Stimulated activated CD4-positive, alpha-beta T cell treated with anti-CD3 and anti-CD28 coated beads, Interleukin-2, amount 100 ng/mL, for 24 hours (primary cell): ENCODE measurements around the gene CD79A.

Experiments used
- DNase-seq, 2 donors: peaks; one replicate each; pipeline ENCODE4 v3.0.0-alpha.2; 2020

CD79A gene

DNA sequence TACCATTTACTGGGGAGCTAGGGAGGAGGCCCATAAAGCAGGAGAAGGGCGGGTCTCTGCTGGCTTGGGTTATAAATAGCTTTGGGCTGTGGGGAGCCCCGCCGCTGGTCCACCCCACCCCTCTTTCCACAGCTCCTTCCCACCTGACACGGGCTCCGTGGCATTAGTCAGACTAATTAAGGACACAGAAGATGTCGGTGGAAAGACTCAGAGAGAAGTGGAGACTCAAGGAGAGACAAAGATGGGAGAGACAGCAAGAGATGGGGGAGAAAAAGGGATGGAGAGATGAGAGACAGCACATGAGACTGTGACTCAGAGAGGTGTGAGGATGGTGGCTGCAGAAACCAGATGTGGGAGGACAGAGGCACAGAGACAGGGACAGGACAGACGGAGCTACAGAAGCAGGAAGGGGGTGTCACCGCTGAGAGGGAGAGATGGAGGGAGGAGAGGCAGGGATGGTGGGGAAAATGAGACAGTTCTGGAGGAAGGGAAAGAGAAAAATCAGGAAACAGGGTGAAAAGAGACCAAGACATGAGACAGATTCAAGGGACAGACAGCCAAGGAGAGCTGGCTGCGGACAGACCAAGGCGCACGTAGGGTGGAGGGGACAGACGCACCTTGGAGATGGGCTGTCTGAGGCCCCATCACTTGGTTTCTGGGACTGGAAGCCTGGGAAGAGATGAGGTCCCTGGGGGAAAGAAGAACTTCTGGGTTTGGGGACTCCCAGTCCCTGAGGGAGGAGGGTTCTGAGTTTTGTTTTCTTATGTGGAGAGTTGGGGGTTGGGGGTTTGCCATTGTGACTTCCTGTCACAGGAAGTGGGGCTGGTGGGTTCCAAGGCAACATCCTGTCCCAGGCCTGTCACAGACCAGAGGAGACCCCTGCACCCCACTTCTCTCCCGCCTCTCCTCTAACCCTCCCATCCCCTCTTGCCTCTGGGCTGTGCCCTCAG is 10.0 kb downstream of the CD79A start:
- peak; percentile 57 to 69 for DNase-seq

DNA sequence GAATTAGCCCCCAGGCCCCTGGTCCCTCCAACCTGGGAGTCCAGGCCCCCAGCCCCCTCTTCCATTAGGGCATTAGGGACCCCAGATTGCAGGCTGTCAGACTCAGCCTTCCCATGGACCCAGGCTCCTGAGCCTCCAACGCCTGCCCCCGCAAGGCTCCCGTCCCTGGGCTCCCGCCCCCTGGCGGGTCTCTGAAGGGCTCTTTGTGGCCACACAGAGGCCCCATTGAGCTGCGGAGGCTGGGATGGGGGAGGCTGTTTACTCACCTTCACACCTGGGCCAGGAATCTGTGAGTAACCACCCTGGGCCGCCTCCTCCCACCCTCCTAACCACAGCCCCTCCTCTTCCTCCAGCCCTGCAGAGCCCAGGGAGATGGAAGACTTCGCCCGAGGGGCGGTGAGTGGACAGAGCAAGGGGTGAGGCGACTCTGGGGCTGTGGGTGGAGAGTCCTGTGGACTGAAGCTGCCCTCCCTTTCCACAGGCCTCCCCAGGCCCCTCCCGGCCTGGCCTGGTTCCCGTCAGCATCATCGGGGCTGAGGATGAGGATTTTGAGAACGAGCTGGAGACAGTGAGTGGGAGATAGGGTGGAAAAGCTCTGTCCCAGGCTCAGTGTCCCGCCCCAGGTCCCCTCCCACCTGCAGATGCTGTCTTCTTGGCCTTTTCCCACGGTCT is 10.8 kb downstream of the CD79A start:
- DNase-seq, result peak; percentile 87

DNA sequence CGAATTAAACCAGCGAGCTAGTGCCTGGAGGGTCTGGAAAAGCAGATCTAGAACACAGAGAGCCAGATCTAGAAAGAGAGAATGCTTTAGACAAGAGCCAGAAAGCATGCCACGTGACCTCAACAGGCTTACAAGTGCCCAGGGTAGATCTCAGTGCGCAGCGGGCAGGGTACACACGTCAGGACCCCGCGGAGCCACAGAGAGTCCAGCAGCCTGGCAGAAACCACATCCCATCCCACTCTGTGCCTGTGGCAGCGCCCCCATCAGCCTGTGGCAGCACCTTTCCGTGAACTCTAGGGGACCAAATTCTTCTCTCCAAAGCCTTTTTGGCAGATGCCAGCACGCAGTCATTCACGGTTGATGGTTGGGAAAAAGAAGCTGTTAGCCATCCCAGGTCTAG is 11.8 kb downstream of the CD79A start:
- DNase-seq, result no peak

DNA sequence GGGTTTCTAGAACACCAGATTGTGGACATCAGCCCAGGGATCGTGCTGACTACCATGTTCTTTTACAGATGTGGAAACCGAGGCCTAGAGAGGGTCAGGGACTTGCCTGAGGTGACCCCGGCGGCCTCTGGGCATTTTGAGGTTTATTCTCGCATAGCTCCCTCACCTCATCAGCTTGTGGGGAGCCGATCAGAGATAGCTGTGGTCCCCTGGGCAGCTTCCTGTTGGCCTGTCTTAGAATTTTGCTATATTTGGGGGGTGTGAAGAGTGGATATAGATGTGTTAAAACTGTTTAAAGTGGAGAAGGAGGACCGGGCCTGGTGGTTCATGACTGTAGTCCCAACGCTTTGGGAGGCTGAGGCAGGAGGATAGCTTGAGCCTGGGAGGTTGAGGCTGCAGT is 12.8 kb downstream of the CD79A start:
- DNase-seq, result no peak

DNA sequence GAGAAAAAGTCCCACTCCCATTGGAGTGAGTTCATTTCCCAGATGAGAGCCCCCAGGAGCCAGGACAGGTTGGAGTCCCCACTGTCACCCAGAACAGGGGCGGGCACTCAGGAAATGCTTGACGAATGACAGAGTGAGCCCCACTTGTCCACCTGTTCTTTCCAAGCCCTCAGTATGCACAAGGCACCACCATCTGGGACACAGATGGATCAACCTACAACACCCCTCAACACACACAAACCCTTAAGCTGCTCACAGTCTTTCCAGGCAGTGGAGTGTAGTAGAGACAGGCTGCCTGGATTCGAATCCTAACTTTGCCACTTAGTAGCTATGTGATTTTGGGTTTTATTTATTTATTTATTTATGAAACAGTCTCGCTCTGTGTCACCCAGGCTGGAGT is 13.9 kb downstream of the CD79A start:
- no peak for DNase-seq

DNA sequence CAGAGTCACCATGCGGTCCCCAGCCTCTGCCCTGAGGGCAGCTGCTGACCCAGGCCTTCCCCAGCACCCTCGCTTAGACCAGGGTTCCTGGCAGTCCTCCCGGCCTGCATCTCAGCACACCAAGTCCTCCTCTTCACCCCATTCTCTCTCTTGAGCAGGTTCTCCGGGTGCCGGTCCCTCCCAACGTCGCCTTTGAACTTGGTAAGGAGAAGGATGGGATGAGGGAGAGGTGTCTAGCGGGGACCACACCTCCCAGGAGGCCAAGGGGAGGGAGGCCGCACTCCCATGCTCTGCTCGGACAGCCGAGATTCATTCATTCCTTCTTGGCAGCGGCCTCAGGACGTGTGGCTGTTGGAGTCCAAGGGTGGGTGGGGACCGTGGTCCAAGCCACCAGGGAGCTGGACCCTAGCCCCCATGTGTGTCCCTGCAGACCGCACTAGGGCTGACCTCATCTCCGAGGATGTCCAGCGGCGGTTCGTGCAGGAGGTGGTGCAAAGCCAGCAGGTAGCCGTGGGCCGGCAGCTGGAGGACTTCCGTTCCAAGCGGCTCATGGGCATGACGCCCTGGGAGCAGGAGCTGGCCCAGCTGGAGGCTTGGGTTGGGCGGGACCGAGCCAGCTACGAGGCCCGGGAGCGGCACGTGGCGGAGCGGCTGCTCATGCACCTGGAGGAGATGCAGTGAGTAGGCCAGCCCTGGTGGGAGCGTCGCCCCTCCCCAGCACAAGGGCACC is 15.3 kb downstream of the CD79A start:
- DNase-seq, result no peak

DNA sequence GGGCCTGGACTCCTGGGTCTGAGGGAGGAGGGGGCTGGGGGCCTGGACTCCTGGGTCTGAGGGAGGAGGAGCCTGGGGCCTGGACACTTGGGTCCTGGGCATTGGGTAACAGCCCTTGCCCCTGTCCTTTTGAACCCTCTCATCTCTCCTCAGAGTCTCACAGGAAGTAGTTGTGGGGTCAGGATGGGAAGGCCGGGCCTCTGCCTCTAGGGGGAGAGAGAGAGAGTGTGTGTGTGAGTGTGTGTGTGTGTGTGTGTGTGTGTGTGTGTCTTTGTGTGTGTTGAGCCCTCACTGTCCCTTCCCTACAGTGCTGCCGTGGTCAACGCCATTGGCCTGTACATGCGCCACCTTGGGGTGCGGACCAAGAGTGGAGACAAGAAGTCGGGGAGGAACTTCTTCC is 16.8 kb downstream of the CD79A start:
- DNase-seq, result no peak

DNA sequence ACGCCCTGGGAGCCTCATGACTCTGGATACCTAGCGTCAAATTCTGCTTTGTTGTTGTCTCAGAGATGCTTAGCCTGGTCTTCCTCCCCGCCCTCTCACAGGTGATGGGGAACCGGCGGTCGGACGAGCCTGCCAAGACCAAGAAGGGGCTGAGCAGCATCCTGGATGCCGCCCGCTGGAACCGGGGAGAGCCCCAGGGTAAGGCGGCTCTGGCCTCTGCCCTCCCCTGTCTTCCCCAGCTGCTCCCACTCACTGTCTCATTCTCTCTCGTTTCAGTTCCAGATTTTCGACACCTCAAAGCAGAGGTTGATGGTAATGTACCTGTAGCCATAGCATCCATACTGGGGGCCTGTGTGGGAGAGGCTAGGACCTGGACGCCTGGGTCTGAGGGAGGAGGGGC is 17.3 kb downstream of the CD79A start:
- no peak for DNase-seq

DNA sequence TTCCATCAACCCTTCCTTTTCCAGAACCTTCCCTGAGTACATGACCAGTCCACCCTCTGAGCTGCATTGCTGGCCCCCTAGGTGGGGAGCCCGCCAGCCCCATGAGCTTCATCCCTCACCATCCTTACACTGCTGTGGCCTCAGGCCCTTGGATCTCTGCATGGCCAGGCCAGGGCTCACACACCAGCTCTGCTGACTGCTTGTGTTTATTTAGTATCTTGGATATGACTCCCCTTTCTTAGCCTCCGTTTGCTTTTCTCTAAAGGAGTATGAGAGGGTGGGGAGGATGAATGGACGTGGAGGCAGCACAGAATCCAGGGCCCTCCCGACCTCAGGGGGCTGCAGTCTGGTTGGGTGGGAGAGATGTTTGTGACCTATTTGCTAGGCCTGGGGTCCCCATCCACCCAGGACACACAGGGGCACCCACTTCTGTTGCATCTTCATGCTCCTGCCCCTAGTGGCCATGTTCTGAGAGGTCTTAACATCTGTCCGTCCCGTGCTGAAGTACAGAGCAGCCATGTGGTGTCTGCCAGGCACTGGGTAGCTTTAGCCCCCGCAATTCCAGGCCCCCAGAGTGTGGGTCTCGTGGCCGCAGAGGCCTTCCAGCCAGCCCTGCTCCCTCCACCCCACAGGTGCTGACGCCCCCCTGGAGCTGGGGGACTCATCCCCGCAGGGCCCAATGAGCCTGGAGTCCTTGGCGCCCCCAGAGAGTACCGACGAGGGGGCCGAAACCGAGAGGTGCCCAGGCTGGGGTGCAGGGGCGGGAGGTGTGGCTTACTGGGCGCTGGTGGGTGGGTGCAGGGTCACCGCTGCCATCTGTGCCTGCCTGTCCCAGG is 18.9 kb downstream of the CD79A start:
- DNase-seq, result no peak

DNA sequence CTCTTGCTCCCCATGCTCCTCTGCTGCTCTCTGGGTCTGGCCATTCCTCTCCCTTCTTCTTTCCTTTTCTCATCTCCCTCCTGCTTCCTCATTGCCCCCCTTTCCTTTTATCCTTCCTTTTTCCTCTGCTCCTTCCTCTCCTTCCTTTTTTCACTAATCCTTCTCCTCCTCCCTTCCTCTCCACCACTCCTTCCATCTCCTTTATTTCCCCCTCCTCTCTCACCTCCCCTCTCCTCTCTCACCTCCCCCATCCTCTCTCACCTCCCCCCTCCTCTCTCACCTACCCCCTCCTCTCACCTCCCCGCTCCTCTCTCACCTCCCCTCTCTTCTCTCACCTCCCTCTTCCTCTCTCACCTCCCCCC is 19.5 kb downstream of the CD79A start:
- DNase-seq, result no peak

DNA sequence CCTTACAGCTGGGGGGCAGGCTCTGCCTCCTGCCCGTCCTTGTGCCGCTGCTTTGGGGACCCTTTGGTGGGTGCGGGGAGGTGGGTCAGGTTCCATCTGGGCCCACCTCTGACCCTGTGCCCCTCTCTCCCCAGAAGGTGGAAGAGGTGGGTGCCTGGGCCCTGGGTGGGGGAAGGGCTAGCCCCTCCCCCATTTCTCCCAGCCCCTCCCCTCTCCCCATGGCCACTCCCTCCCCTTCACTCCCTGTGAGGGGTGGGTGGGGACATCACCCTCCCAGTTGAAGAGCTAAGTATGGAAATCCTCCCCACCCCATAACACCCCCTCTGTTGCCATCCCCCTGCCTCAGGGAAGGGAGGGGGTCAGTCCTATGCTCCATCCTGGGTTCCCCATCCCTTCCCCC is 20.1 kb downstream of the CD79A start:
- no peak for DNase-seq

DNA sequence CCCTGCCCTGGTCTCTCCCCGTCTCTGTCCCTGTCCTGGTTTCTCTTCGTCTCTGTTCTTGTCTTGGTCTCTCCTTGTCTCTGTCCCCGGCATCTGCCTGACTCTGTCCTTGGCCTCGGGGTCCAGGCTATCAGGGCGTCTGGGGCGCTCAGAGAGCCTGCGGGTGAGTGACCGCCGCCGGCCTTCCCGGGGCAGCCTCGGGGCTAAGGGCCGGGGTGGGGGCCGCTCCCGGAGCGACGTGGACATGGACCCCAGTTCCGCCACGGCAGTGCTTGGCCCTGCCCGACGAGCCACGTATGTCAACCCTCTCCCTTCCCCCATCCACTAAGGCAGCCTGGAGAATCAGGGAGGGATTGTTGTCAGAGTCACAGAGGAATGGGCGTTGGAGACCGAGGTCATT is 20.7 kb downstream of the CD79A start:
- DNase-seq, result no peak

DNA sequence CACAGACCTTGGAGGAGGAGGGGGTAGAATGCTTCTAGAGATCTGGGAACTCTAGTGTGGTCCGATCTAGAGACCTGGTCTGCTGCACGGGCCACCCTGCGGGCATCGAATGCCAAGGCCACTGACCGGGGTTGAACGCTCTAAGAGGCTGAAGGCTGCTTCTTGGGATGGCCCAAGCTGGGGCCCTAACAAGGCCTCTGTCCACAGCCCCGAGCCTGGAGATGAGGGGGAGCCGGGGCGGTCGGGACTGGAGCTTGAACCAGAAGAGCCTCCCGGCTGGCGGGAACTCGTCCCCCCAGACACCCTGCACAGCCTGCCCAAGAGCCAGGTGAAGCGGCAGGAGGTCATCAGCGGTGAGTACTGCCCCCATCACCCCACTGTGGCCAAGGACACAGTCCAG is 21.2 kb downstream of the CD79A start:
- no peak for DNase-seq

DNA sequence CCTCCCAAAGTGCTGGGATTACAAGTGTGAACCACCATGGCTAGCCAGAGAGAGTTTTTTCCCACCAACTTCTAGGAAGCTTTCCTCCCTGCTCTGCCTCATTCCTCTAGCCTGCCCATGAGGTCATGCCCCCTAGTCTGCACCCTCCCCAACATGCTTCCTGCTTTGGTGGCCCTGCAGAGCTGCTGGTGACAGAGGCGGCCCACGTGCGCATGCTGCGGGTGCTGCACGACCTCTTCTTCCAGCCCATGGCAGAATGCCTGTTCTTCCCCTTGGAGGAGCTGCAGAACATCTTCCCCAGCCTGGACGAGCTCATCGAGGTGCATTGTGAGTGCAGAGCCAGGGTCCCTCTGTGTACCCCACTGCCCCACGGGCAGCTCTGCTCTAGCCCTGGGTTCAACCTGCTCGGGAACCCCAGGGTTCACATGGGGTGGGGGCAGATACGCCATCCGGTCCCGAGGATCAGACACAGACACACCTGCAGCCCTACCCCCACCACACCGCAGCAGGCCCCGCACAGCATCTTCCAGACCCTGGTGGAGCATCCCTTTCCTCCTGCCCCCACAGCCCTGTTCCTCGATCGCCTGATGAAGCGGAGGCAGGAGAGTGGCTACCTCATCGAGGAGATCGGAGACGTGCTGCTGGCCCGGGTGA is 24.8 kb downstream of the CD79A start:
- DNase-seq, result no peak

DNA sequence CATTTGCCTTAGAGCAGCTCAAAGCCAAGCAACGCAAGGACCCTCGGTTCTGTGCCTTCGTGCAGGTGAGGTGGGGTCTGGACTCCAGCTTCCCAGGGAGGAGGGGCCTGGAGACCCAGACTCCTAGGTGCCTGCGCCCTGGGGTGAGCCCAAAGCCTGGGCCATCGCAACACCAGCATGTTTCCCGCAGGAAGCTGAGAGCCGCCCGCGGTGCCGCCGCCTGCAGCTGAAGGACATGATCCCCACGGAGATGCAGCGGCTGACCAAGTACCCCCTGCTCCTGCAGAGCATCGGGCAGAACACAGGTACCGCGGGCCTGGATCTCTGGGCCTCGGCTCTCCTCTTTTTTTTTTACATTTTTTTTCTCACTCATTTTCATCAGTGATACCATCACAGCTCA is 25.5 kb downstream of the CD79A start:
- DNase-seq, result no peak

DNA sequence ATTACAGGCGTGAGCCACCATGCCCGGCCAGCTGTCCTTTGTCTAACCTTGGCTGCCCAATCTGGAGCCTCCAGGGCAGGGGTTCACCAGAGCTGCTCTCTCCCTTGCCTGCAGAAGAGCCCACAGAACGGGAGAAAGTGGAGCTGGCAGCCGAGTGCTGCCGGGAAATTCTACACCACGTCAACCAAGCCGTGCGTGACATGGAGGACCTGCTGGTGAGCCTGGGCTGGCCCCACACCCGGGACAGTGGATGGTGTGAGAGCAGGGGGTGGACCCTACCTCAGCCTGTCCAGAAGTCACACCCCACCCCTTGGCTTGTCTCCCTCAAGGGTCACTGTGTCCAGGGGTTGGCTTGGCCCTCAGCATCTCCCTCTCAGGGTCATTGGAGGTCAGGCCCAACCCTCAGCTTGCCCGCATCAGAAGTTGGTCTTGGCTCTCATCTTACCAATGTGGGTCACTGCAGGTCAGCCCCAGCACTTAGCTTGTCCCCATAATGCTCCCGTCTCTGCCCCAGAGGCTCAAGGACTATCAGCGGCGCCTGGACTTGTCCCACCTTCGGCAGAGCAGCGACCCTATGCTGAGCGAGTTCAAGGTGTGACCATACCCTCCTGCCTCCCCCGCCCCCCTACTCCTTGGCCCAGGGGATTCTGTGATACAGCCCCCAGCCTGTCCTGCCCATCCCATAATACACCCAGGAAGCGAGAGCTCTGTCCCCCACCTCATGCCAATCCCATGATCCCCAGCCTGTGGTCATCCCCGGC is 26.3 kb downstream of the CD79A start:
- no peak for DNase-seq

DNA sequence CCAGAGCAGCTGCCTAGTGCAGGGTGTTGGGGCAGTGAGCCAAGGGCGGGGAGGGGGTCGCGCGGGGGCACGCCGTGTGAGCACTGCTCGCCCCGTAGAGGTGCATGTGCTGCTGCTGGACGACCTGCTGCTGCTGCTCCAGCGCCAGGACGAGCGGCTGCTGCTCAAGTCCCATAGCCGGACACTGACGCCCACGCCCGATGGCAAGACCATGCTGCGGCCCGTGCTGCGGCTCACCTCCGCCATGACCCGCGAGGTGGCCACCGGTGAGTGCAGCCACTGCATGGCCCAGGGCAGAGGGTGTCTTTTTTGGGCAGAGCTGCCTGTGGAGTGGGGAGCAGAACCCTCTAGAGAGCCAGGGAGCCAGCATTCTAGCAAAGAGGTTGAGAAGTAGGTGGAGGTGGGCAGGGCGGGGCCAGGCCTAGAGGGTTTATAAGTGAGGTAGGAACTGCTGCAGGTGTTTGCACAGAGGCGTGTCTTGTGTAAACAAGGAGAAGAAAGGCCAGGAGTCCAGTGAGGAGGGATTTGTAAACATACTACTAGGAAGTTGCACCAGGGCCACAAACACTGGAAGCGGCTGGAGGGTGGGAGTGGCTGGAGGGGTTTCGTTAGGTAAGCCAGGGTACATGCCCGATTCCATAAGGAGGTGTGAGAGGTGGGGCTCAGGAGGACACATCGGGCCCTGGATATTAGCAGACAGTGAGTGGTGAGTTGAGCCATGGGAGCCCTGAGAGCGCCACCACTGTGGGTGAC is 27.2 kb downstream of the CD79A start:
- no peak for DNase-seq

DNA sequence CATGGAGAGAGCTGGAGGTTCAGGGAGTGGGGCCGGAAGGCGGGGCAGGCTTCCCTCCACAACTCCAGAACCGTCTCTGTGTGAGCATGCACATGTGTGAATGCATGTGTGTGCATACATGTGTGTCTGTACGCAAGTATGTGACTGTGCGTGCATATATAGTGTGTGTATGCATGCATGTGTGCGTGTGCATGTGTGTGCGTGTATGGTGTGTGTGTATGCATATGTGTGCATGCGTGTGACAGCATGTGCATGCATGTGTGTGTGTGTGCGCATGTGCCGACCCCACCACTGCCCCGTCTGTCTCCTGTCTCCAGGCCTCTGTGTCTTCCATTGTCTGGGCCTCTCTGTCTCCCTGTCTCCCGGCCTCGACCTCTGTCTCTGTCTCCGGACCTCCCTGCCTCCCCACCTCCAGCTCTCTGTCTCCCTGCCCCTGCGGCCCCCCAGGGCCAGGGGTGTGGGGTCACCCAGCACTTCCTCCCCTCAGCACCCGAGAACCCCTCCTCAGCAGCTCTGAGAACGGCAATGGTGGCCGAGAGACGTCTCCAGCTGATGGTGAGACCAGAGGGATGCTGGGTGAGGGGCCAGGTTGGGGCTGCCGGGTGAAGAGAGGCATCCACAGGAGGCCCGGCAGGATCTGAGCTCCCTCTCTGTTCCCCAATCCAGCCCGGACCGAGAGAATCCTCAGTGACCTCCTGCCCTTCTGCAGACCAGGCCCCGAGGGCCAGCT is 28.4 kb downstream of the CD79A start:
- no peak for DNase-seq

DNA sequence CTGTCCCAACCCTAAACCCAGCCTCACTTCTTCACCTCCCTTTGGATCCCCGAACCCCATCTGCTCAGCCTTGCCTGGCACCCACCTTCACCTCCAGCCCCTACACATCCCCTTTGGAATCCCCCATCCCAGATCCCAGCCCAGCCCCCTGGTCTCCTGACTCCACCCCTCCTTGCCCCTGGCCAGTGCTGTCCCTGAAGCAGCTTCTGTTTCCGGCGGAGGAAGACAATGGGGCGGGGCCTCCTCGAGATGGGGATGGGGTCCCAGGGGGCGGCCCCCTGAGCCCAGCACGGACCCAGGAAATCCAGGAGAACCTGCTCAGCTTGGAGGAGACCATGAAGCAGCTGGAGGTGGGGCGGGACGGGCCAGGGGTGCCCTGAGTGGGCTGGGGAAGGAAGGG is 29.2 kb downstream of the CD79A start:
- no peak for DNase-seq
